Activated naive CD8-positive, alpha-beta T cell treated with anti-CD3 and anti-CD28 coated beads for 36 hours (primary cell): ENCODE measurements around the gene KHNYN. TPM values are rescaled to one million over a fixed set of nuclear protein-coding genes. Genes with fewer than 3 reads are reported as not detected.

Source experiments
- DNase-seq: peaks from one replicate; pipeline ENCODE4 v3.0.0; 2021
- H3K27ac Mint-ChIP-seq: one replicate; pipeline ENCODE4 v1.8.0; 2022; ENCODE audit warnings: mild to moderate bottlenecking, moderate library complexity, mixed read lengths
- H3K27me3 Mint-ChIP-seq: one replicate; pipeline ENCODE4 v1.8.0; 2022; ENCODE audit warnings: mild to moderate bottlenecking, mixed read lengths
- H3K36me3 Mint-ChIP-seq: one replicate; pipeline ENCODE4 v1.8.0; 2021; ENCODE audit warnings: mild to moderate bottlenecking, mixed read lengths
- H3K4me1 Mint-ChIP-seq: one replicate; pipeline ENCODE4 v1.8.0; 2021; ENCODE audit warnings: mixed read lengths
- H3K4me3 Mint-ChIP-seq: one replicate; pipeline ENCODE4 v1.8.0; 2022; ENCODE audit warnings: mild to moderate bottlenecking, moderate library complexity, mixed read lengths
- H3K9me3 Mint-ChIP-seq: one replicate; pipeline ENCODE4 v1.8.0; 2022; ENCODE audit warnings: mixed read lengths
- total RNA-seq, 2 experiments: library from RNA; stranded (reverse); gene quantifications; one replicate each; pipeline ENCODE4 v1.2.3, GENCODE V29; 2021

KHNYN gene
- total RNA-seq, 2 experiments from 2014 or later, result 47.3 to 48.7 TPM

DNA sequence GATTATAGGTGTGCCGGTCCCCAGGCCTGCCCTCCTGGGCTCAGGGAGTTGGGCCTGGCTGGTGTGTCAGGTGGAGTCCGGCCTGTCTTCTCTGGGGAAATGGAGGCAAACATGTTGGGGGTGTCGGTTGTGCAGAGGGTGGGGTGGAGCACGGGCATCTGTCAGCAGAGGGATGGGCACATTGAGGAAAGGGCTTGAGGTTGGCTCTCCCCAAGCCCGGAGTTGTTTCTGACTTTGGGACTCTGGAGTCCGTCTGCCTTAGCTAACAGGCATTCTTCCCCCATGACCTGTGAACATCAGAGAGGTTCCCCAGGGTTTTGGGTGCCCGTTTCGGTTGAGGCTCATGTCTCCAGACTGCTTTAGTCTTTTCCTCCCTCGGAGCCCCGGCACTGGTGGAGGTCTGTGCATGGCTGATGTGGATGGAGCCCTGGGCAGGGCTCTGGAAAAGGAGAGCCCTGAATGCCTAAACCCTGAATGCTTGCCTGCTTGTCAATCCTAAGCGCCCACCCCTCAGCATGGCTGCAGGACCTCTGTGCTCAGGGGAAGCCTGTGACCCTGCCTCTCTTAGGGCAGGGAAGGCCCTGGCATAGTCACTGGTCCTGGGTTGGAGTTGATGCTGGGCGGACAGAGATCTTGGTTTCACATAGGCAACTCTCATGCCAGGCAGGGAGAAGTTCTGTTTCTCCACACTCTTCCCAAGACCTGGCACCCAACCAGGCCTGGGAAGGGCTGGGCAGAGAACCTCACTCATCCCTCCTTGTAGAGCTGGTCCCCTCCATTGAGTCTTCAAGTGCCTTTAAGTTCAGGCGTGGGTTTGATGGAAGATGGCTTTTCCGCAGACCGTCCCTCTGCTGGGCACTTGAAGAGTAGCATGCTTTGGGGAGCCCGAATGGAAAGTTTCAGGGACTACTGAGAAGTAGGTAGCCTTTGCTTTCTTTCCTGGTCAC is 18.0 kb upstream of the KHNYN start:
- peaks cover 3% of the 10 kb centered on the region for H3K27me3 Mint-ChIP-seq
- no peak overlapping the region for H3K27ac Mint-ChIP-seq
- no peak overlapping the region for H3K4me3 Mint-ChIP-seq
- no peaks in the 10 kb centered on the region for H3K36me3 Mint-ChIP-seq
- peak; percentile 33 for DNase-seq
- H3K4me1 Mint-ChIP-seq, result no peaks in the 10 kb centered on the region
- no peaks in the 10 kb centered on the region for H3K9me3 Mint-ChIP-seq

DNA sequence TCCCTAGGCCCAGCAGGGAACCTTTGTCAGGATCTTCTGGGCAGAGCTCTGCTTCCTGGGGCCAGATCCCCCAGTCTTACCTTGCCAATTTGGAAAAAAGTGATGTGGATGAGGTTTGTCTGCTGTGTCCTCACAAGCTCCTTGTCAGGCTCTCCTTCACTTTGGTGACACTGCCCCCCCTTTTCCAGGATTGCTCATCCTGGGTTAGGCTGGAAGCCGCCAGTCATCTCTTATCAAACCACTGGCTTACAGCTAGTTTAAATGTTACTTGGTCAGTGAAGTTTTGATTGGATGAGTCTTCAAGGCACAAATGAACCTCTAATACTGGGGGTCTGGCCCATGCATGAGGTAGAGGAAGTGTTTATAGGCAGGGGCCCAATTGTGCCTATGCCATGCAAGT is 15.7 kb upstream of the KHNYN start:
- Mint-ChIP-seq H3K27me3 (no peaks in the 10 kb centered on the region), H3K4me3 (no peak overlapping the region), H3K27ac (no peak overlapping the region), H3K9me3 (no peaks in the 10 kb centered on the region), H3K36me3 (no peaks in the 10 kb centered on the region), H3K4me1 (no peaks in the 10 kb centered on the region)
- DNase-seq, result no peak

DNA sequence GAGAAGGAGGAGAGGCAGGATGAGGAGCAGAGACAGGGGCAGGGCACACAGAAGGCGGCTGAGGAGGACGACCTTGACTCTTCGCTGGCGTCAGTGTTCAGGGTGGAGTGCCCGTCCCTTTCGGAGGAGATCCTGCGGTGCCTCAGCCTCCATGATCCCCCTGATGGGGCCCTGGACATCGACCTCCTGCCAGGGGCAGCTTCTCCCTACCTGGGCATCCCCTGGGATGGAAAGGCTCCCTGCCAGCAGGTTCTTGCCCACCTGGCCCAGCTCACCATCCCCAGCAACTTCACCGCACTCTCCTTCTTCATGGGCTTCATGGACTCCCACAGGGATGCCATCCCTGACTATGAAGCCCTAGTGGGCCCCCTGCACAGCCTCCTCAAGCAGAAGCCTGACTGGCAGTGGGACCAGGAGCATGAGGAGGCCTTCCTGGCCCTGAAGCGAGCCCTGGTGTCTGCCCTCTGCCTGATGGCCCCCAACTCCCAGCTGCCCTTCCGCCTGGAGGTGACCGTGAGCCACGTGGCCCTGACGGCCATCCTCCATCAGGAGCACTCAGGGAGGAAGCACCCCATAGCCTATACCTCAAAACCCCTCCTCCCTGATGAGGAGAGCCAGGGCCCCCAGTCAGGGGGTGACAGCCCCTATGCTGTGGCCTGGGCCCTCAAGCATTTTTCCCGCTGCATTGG is 14.9 kb upstream of the KHNYN start:
- Mint-ChIP-seq H3K27me3 (no peaks in the 10 kb centered on the region), H3K4me3 (no peak overlapping the region), H3K4me1 (no peaks in the 10 kb centered on the region), H3K36me3 (no peaks in the 10 kb centered on the region), H3K27ac (no peak overlapping the region), H3K9me3 (no peaks in the 10 kb centered on the region)
- no peak for DNase-seq

DNA sequence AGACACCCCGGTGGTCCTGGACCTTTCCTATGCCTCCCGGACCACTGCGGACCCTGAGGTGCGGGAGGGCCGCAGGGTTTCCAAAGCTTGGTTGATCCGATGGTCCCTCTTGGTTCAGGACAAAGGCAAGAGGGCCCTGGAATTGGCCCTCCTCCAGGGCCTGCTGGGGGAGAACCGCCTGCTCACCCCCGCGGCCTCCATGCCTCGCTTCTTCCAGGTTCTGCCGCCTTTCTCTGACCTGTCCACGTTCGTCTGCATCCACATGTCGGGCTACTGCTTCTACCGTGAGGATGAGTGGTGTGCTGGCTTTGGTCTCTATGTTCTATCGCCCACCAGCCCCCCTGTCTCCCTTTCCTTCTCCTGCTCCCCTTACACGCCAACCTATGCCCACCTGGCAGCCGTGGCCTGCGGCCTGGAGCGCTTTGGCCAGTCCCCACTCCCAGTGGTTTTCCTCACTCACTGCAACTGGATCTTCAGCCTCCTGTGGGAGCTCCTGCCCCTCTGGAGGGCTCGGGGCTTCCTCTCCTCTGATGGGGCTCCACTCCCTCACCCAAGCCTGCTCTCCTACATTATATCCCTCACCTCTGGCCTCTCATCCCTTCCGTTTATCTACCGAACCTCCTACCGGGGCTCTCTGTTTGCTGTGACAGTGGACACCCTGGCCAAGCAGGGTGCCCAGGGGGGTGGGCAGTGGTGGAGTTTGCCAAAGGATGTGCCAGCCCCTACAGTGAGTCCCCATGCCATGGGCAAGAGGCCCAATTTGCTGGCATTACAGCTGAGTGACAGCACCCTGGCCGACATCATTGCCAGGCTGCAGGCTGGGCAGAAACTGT is 14.1 kb upstream of the KHNYN start:
- H3K4me1 Mint-ChIP-seq, result no peaks in the 10 kb centered on the region
- no peaks in the 10 kb centered on the region for H3K9me3 Mint-ChIP-seq
- H3K4me3 Mint-ChIP-seq, result no peak overlapping the region
- DNase-seq, result no peak
- no peaks in the 10 kb centered on the region for H3K36me3 Mint-ChIP-seq
- H3K27me3 Mint-ChIP-seq, result no peaks in the 10 kb centered on the region
- no peak overlapping the region for H3K27ac Mint-ChIP-seq

- Mint-ChIP-seq H3K27me3 (no peaks in the 10 kb centered on the region), H3K4me1 (no peaks in the 10 kb centered on the region)
These were observed 13.4 kb upstream of the KHNYN start for GRCh38 chr14:24416254-24416931.

GRCh38 chr14:24416932-24417619 is 12.7 kb upstream of the KHNYN start:
- no peak overlapping the region for H3K27ac Mint-ChIP-seq
- DNase-seq, result no peak
- no peaks in the 10 kb centered on the region for H3K4me1 Mint-ChIP-seq
- no peaks in the 10 kb centered on the region for H3K36me3 Mint-ChIP-seq
- H3K9me3 Mint-ChIP-seq, result no peaks in the 10 kb centered on the region
- no peak overlapping the region for H3K4me3 Mint-ChIP-seq
- H3K27me3 Mint-ChIP-seq, result no peaks in the 10 kb centered on the region

More at GRCh38 chr14:24416254-24416931, 13.4 kb upstream of the KHNYN start:
- no peaks in the 10 kb centered on the region for H3K9me3 Mint-ChIP-seq
- H3K36me3 Mint-ChIP-seq, result no peaks in the 10 kb centered on the region
- H3K4me3 Mint-ChIP-seq, result no peak overlapping the region
- no peak overlapping the region for H3K27ac Mint-ChIP-seq
- DNase-seq, result no peak

DNA sequence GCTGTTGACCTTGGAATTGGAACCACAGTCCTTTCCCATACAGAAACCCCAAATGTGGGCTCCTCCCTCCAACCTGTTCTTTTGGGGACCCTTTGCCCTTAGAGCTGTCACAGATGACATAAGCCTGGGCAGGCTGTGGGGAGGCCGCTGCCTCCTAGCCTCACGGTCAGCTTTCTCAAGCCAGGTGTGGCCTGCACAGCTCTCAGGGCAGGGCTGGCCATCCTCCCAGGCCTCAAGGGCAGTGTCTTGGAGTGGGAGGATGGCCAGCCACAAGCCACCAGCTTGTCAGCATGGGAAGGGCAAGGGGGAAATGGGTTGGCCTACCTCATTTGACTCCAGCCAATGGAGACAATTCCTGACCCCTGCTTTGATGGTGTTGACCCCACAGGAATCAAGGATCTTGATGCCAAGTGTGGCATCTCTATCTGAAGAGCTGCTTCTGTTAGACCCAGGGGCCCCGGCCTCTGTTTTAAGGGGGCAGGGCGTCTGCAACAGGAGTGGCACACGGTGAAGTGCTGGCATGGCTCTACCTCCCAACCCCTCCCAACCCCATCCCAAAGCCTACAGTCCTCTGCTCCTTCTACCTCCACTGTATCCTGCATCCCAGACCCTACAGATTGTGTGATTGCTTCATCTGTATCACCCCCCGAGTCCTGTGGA is 11.8 kb upstream of the KHNYN start:
- no peak for DNase-seq
- no peaks in the 10 kb centered on the region for H3K36me3 Mint-ChIP-seq
- H3K4me3 Mint-ChIP-seq, result no peak overlapping the region
- H3K27me3 Mint-ChIP-seq, result no peaks in the 10 kb centered on the region
- H3K4me1 Mint-ChIP-seq, result no peaks in the 10 kb centered on the region
- no peaks in the 10 kb centered on the region for H3K9me3 Mint-ChIP-seq
- no peak overlapping the region for H3K27ac Mint-ChIP-seq

- Mint-ChIP-seq H3K27me3 (no peaks in the 10 kb centered on the region), H3K36me3 (no peaks in the 10 kb centered on the region), H3K4me3 (no peak overlapping the region), H3K4me1 (no peaks in the 10 kb centered on the region), H3K27ac (no peak overlapping the region), H3K9me3 (no peaks in the 10 kb centered on the region)
- no peak for DNase-seq
These were observed 11.3 kb upstream of the KHNYN start for GRCh38 chr14:24418492-24418873.

GRCh38 chr14:24422261-24422660 is 7.5 kb upstream of the KHNYN start:
- H3K4me1 Mint-ChIP-seq, result peaks cover 19% of the 10 kb centered on the region

DNA sequence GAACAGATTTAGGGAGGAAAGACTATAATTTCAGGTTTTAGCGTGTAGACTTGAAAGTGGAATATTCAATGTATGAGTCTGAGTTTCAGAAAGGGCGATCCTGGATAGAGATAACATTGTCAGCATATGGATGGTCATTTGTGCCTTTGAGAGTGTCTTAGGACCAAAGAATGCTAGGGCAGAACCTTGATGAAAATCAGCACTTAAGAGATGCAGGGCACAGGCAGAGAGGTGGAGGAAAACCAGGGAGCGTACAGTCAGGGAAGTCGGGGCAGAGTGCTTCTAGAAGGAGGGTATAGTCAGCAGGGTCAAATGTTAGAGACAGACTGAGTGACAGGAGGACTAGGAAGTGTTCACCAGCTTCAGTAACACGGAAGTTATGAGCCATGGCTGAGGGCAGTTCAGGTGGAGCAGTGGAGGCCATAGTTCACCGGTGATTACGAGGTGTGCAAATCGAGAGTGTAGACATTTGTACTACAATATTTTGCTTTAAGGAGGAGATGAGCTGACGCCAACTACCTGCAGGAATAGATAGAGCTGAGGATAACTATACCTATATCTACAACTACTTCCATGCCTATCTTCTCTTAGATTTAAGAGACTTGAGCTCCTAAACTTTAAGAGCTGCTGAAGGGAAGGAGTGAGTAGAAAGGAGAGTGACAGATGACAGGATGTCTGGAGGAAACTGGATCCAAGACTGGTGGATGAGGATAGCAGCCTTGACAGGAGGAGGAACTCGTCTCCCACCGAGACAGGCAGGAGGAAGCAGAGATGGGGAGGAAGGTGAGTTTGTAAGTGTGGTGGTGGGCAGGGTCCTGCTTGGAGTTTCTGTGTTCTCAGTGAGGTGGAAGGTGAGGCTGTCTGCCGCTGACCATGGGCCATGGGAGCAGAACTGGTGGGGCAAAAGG is 6.8 kb upstream of the KHNYN start:
- peaks cover 2% of the 10 kb centered on the region for H3K36me3 Mint-ChIP-seq
- H3K4me1 Mint-ChIP-seq, result peaks cover 21% of the 10 kb centered on the region
- no peaks in the 10 kb centered on the region for H3K27me3 Mint-ChIP-seq
- no peak overlapping the region for H3K27ac Mint-ChIP-seq
- no peaks in the 10 kb centered on the region for H3K9me3 Mint-ChIP-seq
- no peak for DNase-seq
- H3K4me3 Mint-ChIP-seq, result no peak overlapping the region

More at GRCh38 chr14:24422261-24422660, 7.5 kb upstream of the KHNYN start:
- H3K27ac Mint-ChIP-seq, result no peak overlapping the region
- no peaks in the 10 kb centered on the region for H3K9me3 Mint-ChIP-seq
- no peak overlapping the region for H3K4me3 Mint-ChIP-seq
- H3K27me3 Mint-ChIP-seq, result no peaks in the 10 kb centered on the region
- DNase-seq, result no peak
- H3K36me3 Mint-ChIP-seq, result peaks cover 2% of the 10 kb centered on the region

GRCh38 chr14:24425704-24426103 is 4.0 kb upstream of the KHNYN start:
- H3K27ac Mint-ChIP-seq, result no peak overlapping the region
- H3K27me3 Mint-ChIP-seq, result no peaks in the 10 kb centered on the region

GRCh38 chr14:24426150-24426911 is 3.4 kb upstream of the KHNYN start:
- Mint-ChIP-seq H3K36me3 (peaks cover 4% of the 10 kb centered on the region), H3K27ac (no peak overlapping the region), H3K4me3 (no peak overlapping the region), H3K9me3 (no peaks in the 10 kb centered on the region), H3K4me1 (peaks cover 32% of the 10 kb centered on the region), H3K27me3 (no peaks in the 10 kb centered on the region)
- no peak for DNase-seq

More at GRCh38 chr14:24425704-24426103, 4.0 kb upstream of the KHNYN start:
- Mint-ChIP-seq H3K9me3 (no peaks in the 10 kb centered on the region), H3K36me3 (peaks cover 2% of the 10 kb centered on the region), H3K4me3 (no peak overlapping the region), H3K4me1 (peaks cover 28% of the 10 kb centered on the region)
- no peak for DNase-seq
